Caco-2 (cell line): ENCODE results near the gene FPGS. TPM values are rescaled to one million over a fixed set of nuclear protein-coding genes. Genes with fewer than 3 reads are reported as not detected.
"Not testable (repeated sequence)": the region's sequence is repeated elsewhere in the genome, so short reads cannot be mapped to it uniquely, and the experiment has no call there.

Experiments
- BruUV-seq: library from RNA; stranded (reverse); fragments of 400-500 nt; replicated peaks from 2 replicates; lab custom pipeline; 2021; lab: Mats Ljungman, UMichigan
- CTCF ChIA-PET: fragments of 300-600 bp; sonication (Branson Sonifier 250); formaldehyde crosslinking; loops from one replicate; lab custom pipeline; 2022; ENCODE audit warnings: antibody characterized with exemption; lab: Charles Lee
- POLR2A ChIA-PET: fragments of 300-600 bp; sonication (Branson Sonifier 250); formaldehyde crosslinking; loops from one replicate; lab custom pipeline; 2022; ENCODE audit warnings: antibody characterized with exemption; lab: Charles Lee
- DNase-seq, 2 experiments: peaks; one replicate each; pipeline versions ENCODE4 v3.0.0 to v3.0.0-alpha.2; 2020 to 2022
- H3K27me3 ChIP-seq: replicated peaks from 2 replicates; pipeline ENCODE4 v1.6.0; 2011; ENCODE audit warnings: low read length; ENCODE audit not compliant: control insufficient read depth, insufficient read depth
- H3K36me3 ChIP-seq: 2 replicates; pipeline ENCODE4 v1.5.1; 2011; ENCODE audit warnings: low read length; ENCODE audit not compliant: control insufficient read depth, insufficient read depth
- H3K4me1 ChIP-seq: fragments of 250-450 bp; sonication (Bioruptor Pico); 2 replicates; pipeline ENCODE4 v1.5.1; 2020; ENCODE audit warnings: mild to moderate bottlenecking
- H3K4me3 ChIP-seq: 2 replicates; pipeline ENCODE4 v1.5.1; 2011; ENCODE audit warnings: low read depth, mild to moderate bottlenecking, control low read depth, low read length
- H3K9me3 ChIP-seq: fragments of 250-450 bp; sonication (Bioruptor Pico); 2 replicates; pipeline ENCODE4 v1.5.1; 2020; ENCODE audit warnings: mild to moderate bottlenecking, moderate library complexity
- H3K27ac Mint-ChIP-seq: one replicate; pipeline ENCODE4 v1.8.0; 2022; ENCODE audit warnings: mixed read lengths; ENCODE audit not compliant: unreplicated experiment
- H3K27me3 Mint-ChIP-seq: one replicate; pipeline ENCODE4 v1.8.0; 2022; ENCODE audit warnings: mixed read lengths; ENCODE audit not compliant: insufficient read depth, unreplicated experiment
- H3K36me3 Mint-ChIP-seq: one replicate; pipeline ENCODE4 v1.8.0; 2022; ENCODE audit warnings: mild to moderate bottlenecking, mixed read lengths; ENCODE audit not compliant: insufficient read depth, unreplicated experiment
- H3K4me1 Mint-ChIP-seq: one replicate; pipeline ENCODE4 v1.8.0; 2022; ENCODE audit warnings: low read depth, mixed read lengths; ENCODE audit not compliant: unreplicated experiment
- H3K4me3 Mint-ChIP-seq: one replicate; pipeline ENCODE4 v1.8.0; 2022; ENCODE audit warnings: mild to moderate bottlenecking, moderate library complexity, mixed read lengths; ENCODE audit not compliant: unreplicated experiment
- H3K9me3 Mint-ChIP-seq: one replicate; pipeline ENCODE4 v1.8.0; 2022; ENCODE audit warnings: mixed read lengths; ENCODE audit not compliant: unreplicated experiment
- CTCF ChIP-seq, 2 experiments: fragments of 200-600 bp in 1 of 2; IDR thresholded peaks; 1 replicate in 1 of 2; 2 replicates in 1 of 2; pipeline versions ENCODE4 v1.5.1 to v1.8.0; 2011 to 2022; ENCODE audit warnings: antibody characterized with exemption in 1 of 2, control low read depth in 1 of 2, inconsistent platforms in 1 of 2, low read depth in 1 of 2, low read length in 1 of 2, mild to moderate bottlenecking in 1 of 2, moderate library complexity in 1 of 2; ENCODE audit not compliant: insufficient read depth in 1 of 2, severe bottlenecking in 1 of 2, unreplicated experiment in 1 of 2
- intact Hi-C: fragments of 100-400 bp; cut with micrococcal nuclease; formaldehyde crosslinking; loops from one replicate; pipeline ENCODE4 v1.10.0; 2022; ENCODE audit not compliant: unreplicated experiment
- total RNA-seq: library from RNA; stranded (reverse); gene quantifications from 2 replicates; pipeline ENCODE4 v1.2.3, GENCODE V29; 2022

Gene FPGS
- total RNA-seq, 1 experiment from 2014 or later, result 54.4 TPM

- Mint-ChIP-seq H3K27me3 (no peaks in the 10 kb centered on the region), H3K4me3 (no peak overlapping the region), H3K4me1 (peaks cover 8% of the 10 kb centered on the region), H3K27ac (no peak overlapping the region), H3K9me3 (no peaks in the 10 kb centered on the region), H3K36me3 (peaks cover 5% of the 10 kb centered on the region)
- DNase-seq, result no peak
- Histone ChIP-seq H3K36me3 (no peaks in the 10 kb centered on the region), H3K9me3 (no peaks in the 10 kb centered on the region), H3K4me1 (no peaks in the 10 kb centered on the region), H3K4me3 (no peak overlapping the region), H3K27me3 (no peaks in the 10 kb centered on the region)
- ChIA-PET CTCF (no interaction called here), POLR2A (no interaction called here)
- intact Hi-C loops, result no loop called here
- TF ChIP-seq CTCF (IDR thresholded peaks at IDR 0.05; ENCODE audit: insufficient read depth in 1 of 2, low read depth in 1 of 2, low read length in 1 of 2, severe bottlenecking in 1 of 2, unreplicated experiment in 1 of 2), result no peak
- BruUV-seq, result no TSS peak
These were observed 30.9 kb downstream of the FPGS start for GRCh38 chr9:127833555-127833954.

DNA sequence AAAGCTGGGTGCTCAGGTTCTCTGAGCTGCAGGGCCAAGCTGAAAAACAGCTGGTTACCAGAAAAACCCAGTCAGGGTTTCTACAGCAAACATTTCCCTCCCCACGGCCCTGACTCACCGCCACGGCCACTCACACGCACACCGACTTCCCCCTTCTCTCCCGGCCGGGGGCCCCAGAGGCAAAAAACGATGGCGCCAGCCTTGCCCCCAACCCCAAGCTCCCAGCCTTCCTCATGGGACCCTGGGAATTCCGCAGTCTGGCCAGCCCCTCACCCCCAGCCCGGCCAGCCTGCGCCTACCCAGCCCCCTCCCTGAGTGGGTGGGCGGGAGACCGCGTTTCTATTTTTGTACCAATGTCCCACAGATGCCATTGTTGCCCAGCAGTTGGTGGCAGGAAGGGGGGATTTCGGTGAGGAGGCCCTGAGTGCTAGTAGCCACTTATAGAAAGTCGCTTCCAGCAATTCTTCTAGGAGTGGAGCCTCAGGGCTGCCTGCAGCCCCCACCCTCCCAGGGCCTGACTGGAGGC is 33.4 kb downstream of the FPGS start:
- Mint-ChIP-seq H3K36me3 (no peaks in the 10 kb centered on the region), H3K4me3 (no peak overlapping the region), H3K27me3 (no peaks in the 10 kb centered on the region), H3K4me1 (no peaks in the 10 kb centered on the region), H3K27ac (no peak overlapping the region), H3K9me3 (no peaks in the 10 kb centered on the region)
- Histone ChIP-seq H3K36me3 (no peaks in the 10 kb centered on the region), H3K4me1 (no peaks in the 10 kb centered on the region), H3K4me3 (no peak overlapping the region), H3K27me3 (no peaks in the 10 kb centered on the region), H3K9me3 (no peaks in the 10 kb centered on the region)
- POLR2A ChIA-PET, result no interaction called here
- DNase-seq, result no peak
- no peak for TF ChIP-seq CTCF (IDR thresholded peaks at IDR 0.05; ENCODE audit: insufficient read depth in 1 of 2, low read depth in 1 of 2, low read length in 1 of 2, severe bottlenecking in 1 of 2, unreplicated experiment in 1 of 2)
- CTCF ChIA-PET, result no interaction called here
- intact Hi-C loops, result no loop called here
- no TSS peak for BruUV-seq

DNA sequence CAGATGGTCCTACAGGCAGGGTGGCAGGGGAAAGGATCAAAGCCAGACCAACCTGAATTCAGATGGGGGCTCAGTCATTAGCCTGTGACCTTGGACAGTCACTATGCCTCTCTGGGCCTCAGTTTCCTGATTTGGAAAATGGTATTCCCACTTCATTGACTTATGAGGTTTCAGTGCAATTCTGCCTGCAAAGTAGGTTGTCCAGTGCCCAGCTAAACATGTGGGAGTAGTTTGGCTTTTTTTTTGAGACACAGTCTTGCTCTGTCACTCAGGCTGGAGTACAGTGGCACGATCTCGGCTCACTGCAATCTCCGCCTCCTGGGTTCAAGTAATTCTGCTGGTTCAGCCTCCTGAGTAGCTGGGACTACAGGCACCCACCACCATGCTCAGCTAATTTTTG is 33.9 kb downstream of the FPGS start:
- intact Hi-C loops, H3K9me3 Mint-ChIP-seq, H3K4me3 Mint-ChIP-seq, POLR2A ChIA-PET, H3K4me1 ChIP-seq, H3K27me3 ChIP-seq, DNase-seq, CTCF ChIA-PET, H3K27me3 Mint-ChIP-seq, H3K4me1 Mint-ChIP-seq, BruUV-seq, H3K9me3 ChIP-seq, H3K36me3 Mint-ChIP-seq, H3K4me3 ChIP-seq, H3K36me3 ChIP-seq, H3K27ac Mint-ChIP-seq: not testable (repeated sequence)

DNA sequence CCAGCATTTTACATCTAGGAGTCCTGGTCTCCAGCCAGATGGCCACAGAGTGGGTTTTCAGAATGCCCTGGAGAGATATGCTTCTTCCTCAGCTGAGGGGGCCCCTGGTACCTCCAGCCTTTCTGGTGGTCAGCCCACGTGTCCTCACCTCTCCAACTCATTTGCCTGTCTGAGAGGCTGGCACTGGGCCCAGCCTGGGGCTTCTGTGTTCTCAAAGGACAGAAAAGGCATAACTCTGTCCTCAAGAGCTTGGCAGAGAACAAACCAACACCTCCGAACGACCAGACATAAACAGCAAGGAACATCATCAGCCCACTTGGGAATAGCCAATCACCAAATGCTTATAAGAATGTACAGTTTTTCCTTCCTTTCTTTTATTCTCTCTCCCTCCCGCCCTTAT is 34.7 kb downstream of the FPGS start:
- intact Hi-C loops, result no loop called here
- Histone ChIP-seq H3K9me3 (no peaks in the 10 kb centered on the region), H3K27me3 (no peaks in the 10 kb centered on the region), H3K4me3 (no peak overlapping the region), H3K4me1 (no peaks in the 10 kb centered on the region), H3K36me3 (no peaks in the 10 kb centered on the region)
- DNase-seq, result no peak
- no TSS peak for BruUV-seq
- ChIA-PET POLR2A (no interaction called here), CTCF (interaction anchor here (1.9 kb wide), 1 partner anchor 102 kb away, joined by 5 read pairs; the partner anchor contains the start of gene TOR2A)
- Mint-ChIP-seq H3K4me1 (no peaks in the 10 kb centered on the region), H3K4me3 (no peak overlapping the region), H3K27ac (no peak overlapping the region), H3K9me3 (no peaks in the 10 kb centered on the region), H3K36me3 (no peaks in the 10 kb centered on the region), H3K27me3 (no peaks in the 10 kb centered on the region)
- no peak for TF ChIP-seq CTCF (IDR thresholded peaks at IDR 0.05; ENCODE audit: insufficient read depth in 1 of 2, low read depth in 1 of 2, low read length in 1 of 2, severe bottlenecking in 1 of 2, unreplicated experiment in 1 of 2)
